Measurements from ENCODE around the gene ELL2. TPM values are rescaled to one million over a fixed set of nuclear protein-coding genes. Genes with fewer than 3 reads are reported as not detected.

ELL2 gene
- total and polyA plus RNA-seq, 2 donors (not counting 1 experiment from before 2014, with no cell fraction given) = 7.2 to 27.0 TPM

DNA sequence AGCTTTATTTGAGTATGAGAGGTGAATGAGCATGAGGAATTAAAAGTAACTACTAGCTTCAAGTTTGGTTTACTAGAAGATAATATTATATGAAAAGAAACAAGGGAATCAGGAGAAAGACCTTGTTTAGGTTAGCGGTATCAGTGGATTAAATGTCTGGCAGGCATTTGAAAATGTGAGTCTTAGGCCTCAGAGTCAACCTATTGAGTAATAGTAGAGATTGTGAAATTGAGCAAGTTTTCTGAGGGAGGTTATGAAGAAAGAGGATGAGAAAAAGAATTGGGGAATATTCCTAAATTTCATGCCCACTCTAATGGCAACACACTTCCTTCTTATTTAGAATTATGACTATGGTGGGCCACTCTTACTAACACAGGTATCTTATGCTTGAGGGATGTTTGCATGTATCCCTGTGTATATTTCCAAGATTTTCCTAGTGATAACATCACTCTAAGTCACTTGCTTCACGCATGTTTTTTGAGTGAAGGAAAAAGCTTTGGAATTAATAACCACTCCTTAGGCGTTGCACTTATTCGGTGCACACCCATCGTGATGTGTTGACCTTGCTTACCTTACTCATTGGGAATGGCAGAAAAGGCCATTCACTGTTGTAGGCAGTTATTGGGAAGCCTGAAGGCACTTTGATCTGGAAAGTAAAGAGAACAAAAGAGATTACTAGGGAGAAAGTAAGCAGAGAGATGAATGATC is 8.2 kb upstream of the ELL2 start:
- ATAC-seq (ENCODE audit: low read depth) (no peak), DNase-seq (no peak)
- H3K9me3 ChIP-seq (ENCODE audit: control extremely low read depth in 1 of 3, control insufficient read depth in 2 of 3, insufficient read depth in 1 of 3, low read length in 2 of 3) = no peaks in the 10 kb centered on the region
- TF ChIP-seq EZH2 (IDR thresholded peaks at IDR 0.05; ENCODE audit: borderline replicate concordance, insufficient read depth, low read depth, low read length, poor library complexity, severe bottlenecking) = no peak
- TF ChIP-seq, protein P1, sequence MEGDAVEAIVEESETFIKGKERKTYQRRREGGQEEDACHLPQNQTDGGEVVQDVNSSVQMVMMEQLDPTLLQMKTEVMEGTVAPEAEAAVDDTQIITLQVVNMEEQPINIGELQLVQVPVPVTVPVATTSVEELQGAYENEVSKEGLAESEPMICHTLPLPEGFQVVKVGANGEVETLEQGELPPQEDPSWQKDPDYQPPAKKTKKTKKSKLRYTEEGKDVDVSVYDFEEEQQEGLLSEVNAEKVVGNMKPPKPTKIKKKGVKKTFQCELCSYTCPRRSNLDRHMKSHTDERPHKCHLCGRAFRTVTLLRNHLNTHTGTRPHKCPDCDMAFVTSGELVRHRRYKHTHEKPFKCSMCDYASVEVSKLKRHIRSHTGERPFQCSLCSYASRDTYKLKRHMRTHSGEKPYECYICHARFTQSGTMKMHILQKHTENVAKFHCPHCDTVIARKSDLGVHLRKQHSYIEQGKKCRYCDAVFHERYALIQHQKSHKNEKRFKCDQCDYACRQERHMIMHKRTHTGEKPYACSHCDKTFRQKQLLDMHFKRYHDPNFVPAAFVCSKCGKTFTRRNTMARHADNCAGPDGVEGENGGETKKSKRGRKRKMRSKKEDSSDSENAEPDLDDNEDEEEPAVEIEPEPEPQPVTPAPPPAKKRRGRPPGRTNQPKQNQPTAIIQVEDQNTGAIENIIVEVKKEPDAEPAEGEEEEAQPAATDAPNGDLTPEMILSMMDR (IDR thresholded peaks at IDR 0.05) = no peak
- Mint-ChIP-seq H3K9me3 (ENCODE audit: insufficient read depth) (no peaks in the 10 kb centered on the region), H3K4me1 (no peaks in the 10 kb centered on the region), H3K27me3 (peaks cover 4% of the 10 kb centered on the region), H3K27ac (no peak overlapping the region), H3K4me3 (no peak overlapping the region)
- no peaks in the 10 kb centered on the region for H3K79me2 ChIP-seq (ENCODE audit: control insufficient read depth, insufficient read depth, low read length)
- no peak overlapping the region for H3K4me3 ChIP-seq (ENCODE audit: control extremely low read depth in 1 of 5, extremely low read depth in 1 of 5, insufficient read depth in 1 of 5, low read depth in 2 of 5, low read length in 4 of 5)
- H3K27me3 ChIP-seq (replicated peaks in 1 of 4; ENCODE audit: control extremely low read depth in 1 of 4, control insufficient read depth in 3 of 4, insufficient read depth in 4 of 4, low read length in 3 of 4) = no peaks in the 10 kb centered on the region
- H4K20me1 ChIP-seq (ENCODE audit: control insufficient read depth, insufficient read depth, low read length, poor library complexity, severe bottlenecking) = no peaks in the 10 kb centered on the region
- H3K36me3 ChIP-seq (replicated peaks in 1 of 2; ENCODE audit: control extremely low read depth in 1 of 2, control insufficient read depth in 1 of 2, extremely low read depth in 1 of 2, insufficient read depth in 2 of 2, low read length in 1 of 2) = no peaks in the 10 kb centered on the region
- H3K4me2 ChIP-seq (replicated peaks; ENCODE audit: low read depth, low read length, poor library complexity, severe bottlenecking) = no peak overlapping the region
- intact Hi-C loops (cut with micrococcal nuclease) = no loop called here
- ChIA-PET POLR2A (no interaction called here), CTCF (interaction anchor here (0.6 to 1.3 kb wide), 2 partner anchors 9 to 1038 kb away, joined by 3 read pairs; partner anchors contain the start of gene ELL2)
- WGBS (ENCODE audit: insufficient coverage) = 97% methylated on average over 5 of the region's 5 CpGs
- no peak overlapping the region for H3K27ac ChIP-seq (ENCODE audit: low read length in 2 of 2)
- H3K9ac ChIP-seq (ENCODE audit: low read length) = no peak overlapping the region
- no peak overlapping the region for H2AFZ ChIP-seq (ENCODE audit: insufficient read depth, low read depth, low read length, poor library complexity, severe bottlenecking)
- no peaks in the 10 kb centered on the region for H3K4me1 ChIP-seq (ENCODE audit: control insufficient read depth in 2 of 2, insufficient read depth in 2 of 2, low read length in 2 of 2)

GRCh38 chr5:95969055-95969454 is 7.4 kb upstream of the ELL2 start:
- intact Hi-C loops (cut with micrococcal nuclease) = no loop called here
- Mint-ChIP-seq H3K9me3 (ENCODE audit: insufficient read depth) (no peaks in the 10 kb centered on the region), H3K4me1 (no peaks in the 10 kb centered on the region)

More at GRCh38 chr5:95969055-95969454, 7.4 kb upstream of the ELL2 start:
- Histone ChIP-seq H3K4me1 (ENCODE audit: control insufficient read depth in 2 of 2, insufficient read depth in 2 of 2, low read length in 2 of 2) (no peaks in the 10 kb centered on the region), H3K79me2 (ENCODE audit: control insufficient read depth, insufficient read depth, low read length) (no peaks in the 10 kb centered on the region), H3K27me3 (replicated peaks in 1 of 4; ENCODE audit: control extremely low read depth in 1 of 4, control insufficient read depth in 3 of 4, insufficient read depth in 4 of 4, low read length in 3 of 4) (no peaks in the 10 kb centered on the region), H3K36me3 (replicated peaks in 1 of 2; ENCODE audit: control extremely low read depth in 1 of 2, control insufficient read depth in 1 of 2, extremely low read depth in 1 of 2, insufficient read depth in 2 of 2, low read length in 1 of 2) (no peaks in the 10 kb centered on the region), H3K4me3 (ENCODE audit: control extremely low read depth in 1 of 5, extremely low read depth in 1 of 5, insufficient read depth in 1 of 5, low read depth in 2 of 5, low read length in 4 of 5) (no peak overlapping the region), H3K27ac (ENCODE audit: low read length in 2 of 2) (no peak overlapping the region), H2AFZ (ENCODE audit: insufficient read depth, low read depth, low read length, poor library complexity, severe bottlenecking) (no peak overlapping the region), H4K20me1 (ENCODE audit: control insufficient read depth, insufficient read depth, low read length, poor library complexity, severe bottlenecking) (no peaks in the 10 kb centered on the region), H3K9me3 (ENCODE audit: control extremely low read depth in 1 of 3, control insufficient read depth in 2 of 3, insufficient read depth in 1 of 3, low read length in 2 of 3) (no peaks in the 10 kb centered on the region), H3K4me2 (replicated peaks; ENCODE audit: low read depth, low read length, poor library complexity, severe bottlenecking) (no peak overlapping the region), H3K9ac (ENCODE audit: low read length) (no peak overlapping the region)
- H3K27ac Mint-ChIP-seq = no peak overlapping the region
- TF ChIP-seq, protein P1 (IDR thresholded peaks at IDR 0.05) = no peak
- TF ChIP-seq EZH2 (IDR thresholded peaks at IDR 0.05; ENCODE audit: borderline replicate concordance, insufficient read depth, low read depth, low read length, poor library complexity, severe bottlenecking) = no peak
- no peak for ATAC-seq (ENCODE audit: low read depth)
- H3K4me3 Mint-ChIP-seq = no peak overlapping the region
- H3K27me3 Mint-ChIP-seq = peaks cover 3% of the 10 kb centered on the region
- ChIA-PET CTCF (interaction anchor here (1.1 kb wide), 1 partner anchor 368 kb away, joined by 3 read pairs; no protein-coding TSS in a partner anchor), POLR2A (no interaction called here)
- no peak for DNase-seq
- 97% methylated on average over 5 of the region's 5 CpGs for WGBS (ENCODE audit: insufficient coverage)
